ENCODE measurements around the gene FLYWCH1. TPM values are rescaled to one million over a fixed set of nuclear protein-coding genes. Genes with fewer than 3 reads are reported as not detected.

Gene FLYWCH1
- total RNA-seq, 1 experiment from 2014 or later, result 23.3 TPM

DNA sequence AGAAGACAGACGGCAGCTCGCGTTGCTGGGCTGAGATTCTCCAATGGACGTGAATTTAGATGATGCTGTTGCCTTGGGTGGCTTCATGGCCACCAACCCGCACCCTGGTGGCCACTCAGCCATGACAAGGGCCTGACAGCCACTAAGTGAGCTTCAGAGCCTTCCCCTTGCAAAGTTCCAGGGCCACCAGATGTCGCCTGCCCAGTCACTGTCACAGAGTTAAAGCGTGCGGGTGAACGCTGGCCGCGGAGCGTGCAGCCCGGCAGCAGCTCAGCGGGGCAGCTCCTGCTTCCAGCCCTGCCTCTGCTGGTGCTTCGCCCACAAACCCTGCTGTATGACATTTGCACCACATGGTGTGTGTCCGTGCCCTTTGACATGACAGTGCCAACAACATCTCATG is 39.0 kb downstream of the FLYWCH1 start:
- Histone ChIP-seq H3K9me3 (no peaks in the 10 kb centered on the region), H3K4me3 (ENCODE audit: low read depth, low read length) (no peak overlapping the region), H3K4me1 (peaks cover under 1% of the 10 kb centered on the region; the same call in 1 of the 2 replicates), H3K36me3 (ENCODE audit: control insufficient read depth, insufficient read depth, low read length) (no peaks in the 10 kb centered on the region), H3K27me3 (replicated peaks; ENCODE audit: control insufficient read depth, insufficient read depth, low read length) (no peaks in the 10 kb centered on the region)
- no peak for DNase-seq
- H3K27me3 Mint-ChIP-seq (ENCODE audit: insufficient read depth, unreplicated experiment), result no peaks in the 10 kb centered on the region
- H3K36me3 Mint-ChIP-seq (ENCODE audit: insufficient read depth, unreplicated experiment), result peaks cover 6% of the 10 kb centered on the region
- ChIA-PET CTCF (interaction anchor here (0.7 kb wide), 1 partner anchor 11 kb away, joined by 3 read pairs; no protein-coding TSS in a partner anchor), POLR2A (no interaction called here)
- H3K27ac Mint-ChIP-seq (ENCODE audit: unreplicated experiment), result no peak overlapping the region
- no peak overlapping the region for H3K4me3 Mint-ChIP-seq (ENCODE audit: unreplicated experiment)
- H3K9me3 Mint-ChIP-seq (ENCODE audit: unreplicated experiment), result no peaks in the 10 kb centered on the region
- peak in 1 of 2 experiments; percentile 29 for TF ChIP-seq CTCF (IDR thresholded peaks at IDR 0.05; ENCODE audit: insufficient read depth in 1 of 2, low read depth in 1 of 2, low read length in 1 of 2, severe bottlenecking in 1 of 2, unreplicated experiment in 1 of 2)
- intact Hi-C loops (cut with micrococcal nuclease; ENCODE audit: unreplicated experiment), result no loop called here
- H3K4me1 Mint-ChIP-seq (ENCODE audit: low read depth, unreplicated experiment), result no peaks in the 10 kb centered on the region
- no TSS peak for BruUV-seq (replicated peaks)

GRCh38 chr16:2952679-2953078 is 40.9 kb downstream of the FLYWCH1 start:
- no peak overlapping the region for H3K4me3 ChIP-seq (ENCODE audit: low read depth, low read length)
- no peaks in the 10 kb centered on the region for H3K36me3 Mint-ChIP-seq (ENCODE audit: insufficient read depth, unreplicated experiment)
- TF ChIP-seq CTCF (IDR thresholded peaks at IDR 0.05; ENCODE audit: insufficient read depth in 1 of 2, low read depth in 1 of 2, low read length in 1 of 2, severe bottlenecking in 1 of 2, unreplicated experiment in 1 of 2), result no peak
- ChIA-PET POLR2A (interaction anchor here (1.2 kb wide), 1 partner anchor 47 kb away, joined by 7 read pairs; no protein-coding TSS in a partner anchor), CTCF (interaction anchor here (0.7 kb wide), 1 partner anchor 612 kb away, joined by 3 read pairs; the partner anchor contains the start of gene ABCA3)
- peaks cover 8% of the 10 kb centered on the region; the same call in 1 of the 2 replicates for H3K4me1 ChIP-seq
- no peaks in the 10 kb centered on the region for H3K27me3 Mint-ChIP-seq (ENCODE audit: insufficient read depth, unreplicated experiment)
- intact Hi-C loops (cut with micrococcal nuclease; ENCODE audit: unreplicated experiment), result no loop called here
- H3K9me3 ChIP-seq, result no peaks in the 10 kb centered on the region
- no TSS peak for BruUV-seq (replicated peaks)
- no peaks in the 10 kb centered on the region for H3K27me3 ChIP-seq (replicated peaks; ENCODE audit: control insufficient read depth, insufficient read depth, low read length)
- H3K9me3 Mint-ChIP-seq (ENCODE audit: unreplicated experiment), result no peaks in the 10 kb centered on the region
- H3K4me3 Mint-ChIP-seq (ENCODE audit: unreplicated experiment), result no peak overlapping the region
- no peak overlapping the region for H3K27ac Mint-ChIP-seq (ENCODE audit: unreplicated experiment)
- no peaks in the 10 kb centered on the region for H3K36me3 ChIP-seq (ENCODE audit: control insufficient read depth, insufficient read depth, low read length)
- DNase-seq, result no peak
- H3K4me1 Mint-ChIP-seq (ENCODE audit: low read depth, unreplicated experiment), result no peaks in the 10 kb centered on the region

GRCh38 chr16:2953706-2954627 is 42.2 kb downstream of the FLYWCH1 start:
- Mint-ChIP-seq H3K9me3 (ENCODE audit: unreplicated experiment) (no peaks in the 10 kb centered on the region), H3K27ac (ENCODE audit: unreplicated experiment) (no peak overlapping the region), H3K4me3 (ENCODE audit: unreplicated experiment) (no peak overlapping the region), H3K36me3 (ENCODE audit: insufficient read depth, unreplicated experiment) (no peaks in the 10 kb centered on the region), H3K4me1 (ENCODE audit: low read depth, unreplicated experiment) (no peaks in the 10 kb centered on the region), H3K27me3 (ENCODE audit: insufficient read depth, unreplicated experiment) (no peaks in the 10 kb centered on the region)
- Histone ChIP-seq H3K36me3 (ENCODE audit: control insufficient read depth, insufficient read depth, low read length) (no peaks in the 10 kb centered on the region), H3K4me3 (ENCODE audit: low read depth, low read length) (no peak overlapping the region), H3K9me3 (no peaks in the 10 kb centered on the region), H3K27me3 (replicated peaks; ENCODE audit: control insufficient read depth, insufficient read depth, low read length) (no peaks in the 10 kb centered on the region), H3K4me1 (peaks cover 8% of the 10 kb centered on the region; the same call in 1 of the 2 replicates)
- no peak for DNase-seq
- intact Hi-C loops (cut with micrococcal nuclease; ENCODE audit: unreplicated experiment), result no loop called here
- CTCF ChIA-PET, result no interaction called here
- BruUV-seq (replicated peaks), result no TSS peak
- POLR2A ChIA-PET, result no interaction called here
- TF ChIP-seq CTCF (IDR thresholded peaks at IDR 0.05; ENCODE audit: insufficient read depth in 1 of 2, low read depth in 1 of 2, low read length in 1 of 2, severe bottlenecking in 1 of 2, unreplicated experiment in 1 of 2), result no peak

Measured in Caco-2 (cell line).